ENCODE measurements around the gene WBP4.

The WBP4 gene

GRCh38 chr13:41132512-41133152 is 71.3 kb downstream of the WBP4 start, which contains the start of gene KBTBD6:
Gene KBTBD6 (minus strand): TSS chr13:41132802. CDS start chr13:41132511, 291 bp downstream.
- CTCF ChIA-PET: no interaction called here

More at GRCh38 chr13:41132512-41133152, 71.3 kb downstream of the WBP4 start, which contains the start of gene KBTBD6:
- H3K27ac ChIP-seq: peak within 1 kb of the TSS; percentile 86
- peak; percentile 86 for DNase-seq (ENCODE audit: low spot score)
- TF ChIP-seq CTCF (conservative IDR thresholded peaks at IDR 0.05; ENCODE audit: low read depth): no peak
- POLR2A ChIA-PET (ENCODE audit: low non-redundant PET): no interaction called here

All from RWPE1 (cell line).